GM12892 (cell line): ENCODE results near the gene UXS1.

Experiments used
- POLR2A ChIP-seq: IDR thresholded peaks from 2 replicates; pipeline ENCODE4 v1.6.1; 2011; ENCODE audit warnings: low read depth, low read length, control low read depth
- POLR2AphosphoS5 ChIP-seq: IDR thresholded peaks from 2 replicates; pipeline ENCODE4 v1.6.1; 2011; ENCODE audit warnings: low read depth, low read length, control low read depth
- TAF1 ChIP-seq: IDR thresholded peaks from 2 replicates; pipeline ENCODE4 v1.6.1; 2011; ENCODE audit warnings: low read depth, mild to moderate bottlenecking, control low read depth, low read length, borderline replicate concordance

DNA sequence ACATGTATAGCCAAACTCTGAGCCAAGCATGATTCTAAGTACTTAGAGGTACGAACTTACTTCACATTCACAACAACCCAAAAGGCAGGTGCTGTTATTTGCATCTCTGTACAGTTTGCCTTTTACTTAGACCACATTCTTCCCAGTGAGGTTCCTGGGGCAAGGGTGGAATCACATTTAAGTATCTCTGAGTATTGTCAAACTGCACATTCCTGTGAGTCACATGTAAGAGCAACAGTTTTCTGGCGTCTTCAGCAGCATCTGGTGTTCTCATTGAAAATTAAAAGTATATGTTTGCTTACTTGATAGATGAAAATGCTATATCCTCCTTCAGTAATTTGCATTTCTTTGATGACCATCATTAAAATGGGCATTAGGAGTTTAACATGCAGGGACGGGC is 119.1 kb downstream of the UXS1 start:
- TF ChIP-seq POLR2A, result no peak
- TF ChIP-seq POLR2AphosphoS5, result no peak
- no peak for TF ChIP-seq TAF1
